H9 (cell line): ENCODE measurements around the gene CADPS. TPM values are rescaled to one million over a fixed set of nuclear protein-coding genes. Genes with fewer than 3 reads are reported as not detected.

Source experiments
- DNase-seq: peaks from one replicate; pipeline ENCODE4 v3.0.0-alpha.2; 2017
- H2AFZ ChIP-seq: one replicate; pipeline ENCODE4 v1.6.1; 2013; ENCODE audit warnings: mild to moderate bottlenecking, low read length, control low read depth, moderate library complexity
- H2AK5ac ChIP-seq: 2 replicates; pipeline ENCODE4 v1.6.1; 2013; ENCODE audit warnings: low read length, control low read depth, mixed read lengths; ENCODE audit not compliant: insufficient read length
- H2BK120ac ChIP-seq: one replicate; pipeline ENCODE4 v1.6.1; 2013; ENCODE audit warnings: low read depth, mild to moderate bottlenecking, low read length, control low read depth, inconsistent platforms; ENCODE audit not compliant: poor library complexity, severe bottlenecking
- H2BK12ac ChIP-seq: 2 replicates; pipeline ENCODE4 v1.6.1; 2013; ENCODE audit warnings: low read length, control low read depth, mixed read lengths, low read depth; ENCODE audit not compliant: insufficient read length
- H2BK15ac ChIP-seq: 2 replicates; pipeline ENCODE4 v1.6.1; 2013; ENCODE audit warnings: low read depth, low read length, control low read depth
- H2BK20ac ChIP-seq: one replicate; pipeline ENCODE4 v1.6.1; 2013; ENCODE audit warnings: low read depth, mild to moderate bottlenecking, low read length, control low read depth, inconsistent platforms; ENCODE audit not compliant: poor library complexity, severe bottlenecking
- H2BK5ac ChIP-seq: 2 replicates; pipeline ENCODE4 v1.6.1; 2013; ENCODE audit warnings: low read length, control low read depth, mixed read lengths; ENCODE audit not compliant: insufficient read length
- H3K14ac ChIP-seq: 2 replicates; pipeline ENCODE4 v1.6.1; 2013; ENCODE audit warnings: low read length, control low read depth; ENCODE audit not compliant: insufficient read depth
- H3K18ac ChIP-seq: 2 replicates; pipeline ENCODE4 v1.6.1; 2013; ENCODE audit warnings: low read depth, mild to moderate bottlenecking, mixed read lengths, low read length, control low read depth; ENCODE audit not compliant: insufficient read length
- H3K23ac ChIP-seq: 2 replicates; pipeline ENCODE4 v1.6.1; 2013; ENCODE audit warnings: low read length, control low read depth, mixed read lengths, low read depth; ENCODE audit not compliant: insufficient read length
- H3K23me2 ChIP-seq: 2 replicates; pipeline ENCODE4 v1.6.1; 2013; ENCODE audit warnings: low read depth, mild to moderate bottlenecking, mixed read lengths, low read length, control low read depth; ENCODE audit not compliant: insufficient read length, poor library complexity, severe bottlenecking
- H3K27ac ChIP-seq: 2 replicates; pipeline ENCODE4 v1.5.1; 2013; ENCODE audit warnings: low read length, control low read depth, mixed read lengths, low read depth; ENCODE audit not compliant: insufficient read length
- H3K27me3 ChIP-seq: 2 replicates; pipeline ENCODE4 v1.6.1; 2013; ENCODE audit warnings: low read length, control low read depth, inconsistent platforms; ENCODE audit not compliant: insufficient read depth
- H3K4ac ChIP-seq: 2 replicates; pipeline ENCODE4 v1.6.1; 2013; ENCODE audit warnings: low read depth, mild to moderate bottlenecking, control low read depth, inconsistent platforms, low read length, moderate library complexity
- H3K4me1 ChIP-seq: 2 replicates; pipeline ENCODE4 v1.6.1; 2013; ENCODE audit warnings: low read length, control low read depth, inconsistent platforms; ENCODE audit not compliant: insufficient read depth
- H3K4me2 ChIP-seq: 2 replicates; pipeline ENCODE4 v1.6.1; 2013; ENCODE audit warnings: low read length, control low read depth, mixed read lengths; ENCODE audit not compliant: insufficient read length, insufficient read depth
- H3K56ac ChIP-seq: 2 replicates; pipeline ENCODE4 v1.6.1; 2013; ENCODE audit warnings: low read depth, mild to moderate bottlenecking, mixed read lengths, low read length, control low read depth; ENCODE audit not compliant: insufficient read length
- H3K79me1 ChIP-seq: 2 replicates; pipeline ENCODE4 v1.6.1; 2013; ENCODE audit warnings: low read depth, mild to moderate bottlenecking, moderate library complexity, low read length, control low read depth, inconsistent platforms; ENCODE audit not compliant: insufficient read depth, poor library complexity, severe bottlenecking
- H3K79me2 ChIP-seq: 2 replicates; pipeline ENCODE4 v1.6.1; 2013; ENCODE audit warnings: low read length, control low read depth, inconsistent platforms; ENCODE audit not compliant: insufficient read depth
- H3K9ac ChIP-seq: 2 replicates; pipeline ENCODE4 v1.6.1; 2013; ENCODE audit warnings: low read length, control low read depth, mixed read lengths; ENCODE audit not compliant: insufficient read length; ENCODE audit errors: extremely low read depth
- H3K9me3 ChIP-seq: one replicate; pipeline ENCODE4 v1.6.1; 2013; ENCODE audit warnings: low read depth, low read length, inconsistent platforms; ENCODE audit not compliant: control insufficient read depth
- H3T11ph ChIP-seq: one replicate; pipeline ENCODE4 v1.6.1; 2013; ENCODE audit warnings: mild to moderate bottlenecking, low read length, control low read depth, inconsistent platforms
- H4K20me1 ChIP-seq: one replicate; pipeline ENCODE4 v1.6.1; 2013; ENCODE audit not compliant: control insufficient read depth, insufficient read length, insufficient read depth
- H4K5ac ChIP-seq: 2 replicates; pipeline ENCODE4 v1.6.1; 2013; ENCODE audit warnings: low read depth, mild to moderate bottlenecking, mixed read lengths, low read length, control low read depth; ENCODE audit not compliant: insufficient read length
- H4K8ac ChIP-seq: replicated peaks from 2 replicates; pipeline ENCODE4 v1.6.1; 2013; ENCODE audit warnings: low read length, control low read depth, mixed read lengths, low read depth; ENCODE audit not compliant: insufficient read length
- H4K91ac ChIP-seq: 2 replicates; pipeline ENCODE4 v1.6.1; 2013; ENCODE audit warnings: low read depth, mild to moderate bottlenecking, moderate library complexity, mixed read lengths, low read length, control low read depth; ENCODE audit not compliant: insufficient read length
- H3K27ac Mint-ChIP-seq, 3 experiments: 2 replicates in 2 of 3; 3 replicates in 1 of 3; pipeline ENCODE4 v1.8.0; 2020 to 2021; ENCODE audit warnings: mixed read lengths in 3 of 3, mild to moderate bottlenecking in 1 of 3, moderate library complexity in 1 of 3
- H3K27me3 Mint-ChIP-seq: 2 replicates; pipeline ENCODE4 v1.8.0; 2021; ENCODE audit warnings: low read depth, mild to moderate bottlenecking, moderate library complexity, mixed read lengths
- H3K36me3 Mint-ChIP-seq, 3 experiments: 2 replicates in 2 of 3; 3 replicates in 1 of 3; pipeline ENCODE4 v1.8.0; 2020 to 2021; ENCODE audit warnings: low read depth in 3 of 3, mixed read lengths in 3 of 3; ENCODE audit not compliant: insufficient read depth in 1 of 3
- H3K4me1 Mint-ChIP-seq, 2 experiments: 2 replicates each; pipeline ENCODE4 v1.8.0; 2020; ENCODE audit warnings: mixed read lengths in 2 of 2
- H3K4me3 Mint-ChIP-seq, 2 experiments: 2 replicates in 1 of 2; 3 replicates in 1 of 2; pipeline ENCODE4 v1.8.0; 2020 to 2021; ENCODE audit warnings: mild to moderate bottlenecking in 2 of 2, mixed read lengths in 2 of 2, moderate library complexity in 1 of 2
- H3K9me3 Mint-ChIP-seq, 2 experiments: 2 replicates in 1 of 2; 3 replicates in 1 of 2; pipeline ENCODE4 v1.8.0; 2020; ENCODE audit warnings: mild to moderate bottlenecking in 2 of 2, mixed read lengths in 2 of 2, moderate library complexity in 1 of 2
- CTCF ChIP-seq: fragments of 200-600 bp; sonication (generic); conservative IDR thresholded peaks from 3 replicates; pipeline ENCODE4 v1.8.0; 2021; ENCODE audit warnings: antibody characterized with exemption, mild to moderate bottlenecking
- WGBS: extraction: QIAGEN DNeasy Blood & Tissue Kit; methylation state at CpG from one replicate; pipeline ENCODE4 v1.1.7; 2013; ENCODE audit warnings: missing lambda C conversion rate, low lambda C conversion rate, mixed read lengths; ENCODE audit not compliant: insufficient read length; ENCODE audit errors: extremely low coverage; 5-methylcytosine and 5-hydroxymethylcytosine counted together
- total RNA-seq: library from RNA; stranded (reverse); gene quantifications from 2 replicates; pipeline ENCODE4 v1.2.1, GENCODE V29; 2021

The CADPS gene
- total RNA-seq, 1 experiment from 2014 or later, result 6.6 TPM

- Histone ChIP-seq H4K8ac (no peak overlapping the region), H3K4me2 (no peak overlapping the region), H3K79me1 (no peaks in the 10 kb centered on the region), H4K5ac (no peak overlapping the region), H2BK12ac (no peak overlapping the region), H3K27me3 (no peaks in the 10 kb centered on the region), H3K23me2 (no peaks in the 10 kb centered on the region), H3K23ac (no peak overlapping the region), H2BK15ac (no peak overlapping the region), H2AK5ac (no peak overlapping the region), H2BK120ac (no peak overlapping the region), H3K9ac (no peak overlapping the region), H3K4me1 (no peaks in the 10 kb centered on the region), H3K4ac (no peak overlapping the region), H2BK20ac (no peak overlapping the region), H3K14ac (no peak overlapping the region), H3K9me3 (no peaks in the 10 kb centered on the region), H3T11ph (no peak overlapping the region), H2AFZ (no peak overlapping the region), H3K79me2 (no peaks in the 10 kb centered on the region), H3K18ac (no peak overlapping the region), H3K56ac (no peak overlapping the region), H3K27ac (no peak overlapping the region), H2BK5ac (no peak overlapping the region), H4K91ac (no peak overlapping the region), H4K20me1 (no peaks in the 10 kb centered on the region)
- no peak overlapping the region for H3K27ac Mint-ChIP-seq
- peaks cover 12 to 15% of the 10 kb centered on the region in 2 experiments for H3K4me1 Mint-ChIP-seq
- no peak for DNase-seq
- no CpG with 5 or more reads among the region's 2 CpGs for WGBS
- H3K36me3 Mint-ChIP-seq, result no peaks in the 10 kb centered on the region
- no peak for TF ChIP-seq CTCF
- H3K27me3 Mint-ChIP-seq, result no peaks in the 10 kb centered on the region; the same call in 1 of the 2 replicates
- H3K9me3 Mint-ChIP-seq, result no peaks in the 10 kb centered on the region
- H3K4me3 Mint-ChIP-seq, result no peak overlapping the region
These were observed 187.2 kb downstream of the CADPS start for GRCh38 chr3:62688050-62688449.
